HG03103 (cell line): Measurements from ENCODE around the gene CRACR2A.

ENCODE experiments used
- ATAC-seq: cut with Tn5 transposase; IDR thresholded peaks from one replicate; pipeline ENCODE4 v1.9.1; 2021; ENCODE audit warnings: low read depth; ENCODE audit not compliant: unreplicated experiment

CRACR2A gene, protein sequence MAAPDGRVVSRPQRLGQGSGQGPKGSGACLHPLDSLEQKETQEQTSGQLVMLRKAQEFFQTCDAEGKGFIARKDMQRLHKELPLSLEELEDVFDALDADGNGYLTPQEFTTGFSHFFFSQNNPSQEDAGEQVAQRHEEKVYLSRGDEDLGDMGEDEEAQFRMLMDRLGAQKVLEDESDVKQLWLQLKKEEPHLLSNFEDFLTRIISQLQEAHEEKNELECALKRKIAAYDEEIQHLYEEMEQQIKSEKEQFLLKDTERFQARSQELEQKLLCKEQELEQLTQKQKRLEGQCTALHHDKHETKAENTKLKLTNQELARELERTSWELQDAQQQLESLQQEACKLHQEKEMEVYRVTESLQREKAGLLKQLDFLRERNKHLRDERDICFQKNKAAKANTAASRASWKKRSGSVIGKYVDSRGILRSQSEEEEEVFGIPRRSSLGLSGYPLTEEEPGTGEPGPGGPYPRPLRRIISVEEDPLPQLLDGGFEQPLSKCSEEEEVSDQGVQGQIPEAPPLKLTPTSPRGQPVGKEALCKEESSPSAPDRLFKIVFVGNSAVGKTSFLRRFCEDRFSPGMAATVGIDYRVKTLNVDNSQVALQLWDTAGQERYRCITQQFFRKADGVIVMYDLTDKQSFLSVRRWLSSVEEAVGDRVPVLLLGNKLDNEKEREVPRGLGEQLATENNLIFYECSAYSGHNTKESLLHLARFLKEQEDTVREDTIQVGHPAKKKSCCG

DNA sequence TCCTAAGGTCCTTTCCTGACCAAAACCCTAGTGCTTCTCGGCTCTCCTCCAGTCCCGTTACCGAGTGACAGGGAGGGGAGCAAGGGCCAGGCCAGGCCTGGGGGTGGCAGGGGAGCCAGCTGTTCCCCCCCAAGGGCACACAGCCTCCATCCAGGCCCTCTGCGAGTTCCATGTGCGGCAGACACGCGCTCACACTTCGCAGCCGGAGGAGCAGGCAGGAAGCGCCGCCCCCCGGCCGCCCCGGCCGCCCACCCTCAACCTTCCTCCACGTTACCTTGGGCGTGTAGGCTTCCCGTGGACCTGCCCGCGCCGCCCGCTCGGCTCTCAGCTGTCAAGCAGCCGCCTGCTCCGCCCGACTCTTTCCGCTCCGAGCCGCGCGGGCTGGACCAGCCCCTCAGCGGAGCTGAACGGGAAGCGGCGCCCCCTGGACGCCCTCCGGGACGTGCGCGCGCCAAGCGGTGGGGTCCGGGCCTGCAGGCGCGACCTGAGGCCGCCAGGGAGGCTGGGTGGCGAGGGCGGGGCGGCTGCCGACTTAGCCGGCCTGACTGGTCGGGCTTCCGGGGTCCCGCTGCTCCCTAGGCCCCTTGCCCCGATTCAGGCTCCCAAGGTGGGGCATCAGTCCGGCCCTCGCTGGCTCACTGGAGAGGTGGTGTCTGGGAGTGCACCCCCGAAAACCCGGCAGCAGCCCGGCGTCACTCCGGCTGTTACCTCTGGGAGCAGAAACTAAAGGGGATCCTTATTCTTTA lies at the start of gene CRACR2A:
TSS of gene CRACR2A (minus strand) at position 369 of the 746 bp plus-strand sequence. CDS start 56,110 bp downstream, outside the sequence.
- ATAC-seq, result peak; percentile 78

- ATAC-seq, result no peak
Measured at GRCh38 chr12:3797531-3798048, 44.7 kb upstream of the CRACR2A start.

DNA sequence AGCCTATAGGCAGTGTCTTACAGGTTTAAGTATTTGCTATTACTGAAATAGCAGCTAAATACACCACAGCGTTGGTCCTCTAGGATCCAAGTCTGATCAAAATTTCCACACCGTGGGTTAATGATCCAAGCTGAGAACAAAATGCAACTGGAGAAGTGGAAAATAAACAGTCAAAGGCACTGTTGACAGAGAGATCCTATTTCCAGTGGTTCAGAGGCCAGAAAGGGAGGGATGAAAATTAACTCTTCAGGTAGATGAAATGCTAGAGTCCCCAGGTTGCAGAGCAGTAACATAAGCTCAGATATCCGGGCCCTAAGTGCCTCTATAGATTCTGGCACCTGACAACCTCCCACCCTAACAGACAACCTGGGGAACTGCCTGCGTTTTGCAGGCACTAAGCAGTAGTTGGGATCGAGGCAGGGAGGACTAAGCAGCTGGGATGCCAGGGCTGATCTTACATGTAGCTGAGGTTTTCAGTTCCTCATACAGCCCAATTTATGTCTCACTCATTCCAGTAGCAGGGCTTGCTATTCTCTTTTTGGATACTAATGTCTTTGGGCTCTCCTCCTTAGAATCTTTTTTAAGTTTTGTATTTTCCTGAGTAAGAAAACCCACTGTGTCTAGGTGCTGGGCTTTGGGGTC lies 42.7 kb upstream of the CRACR2A start:
- ATAC-seq, result no peak

DNA sequence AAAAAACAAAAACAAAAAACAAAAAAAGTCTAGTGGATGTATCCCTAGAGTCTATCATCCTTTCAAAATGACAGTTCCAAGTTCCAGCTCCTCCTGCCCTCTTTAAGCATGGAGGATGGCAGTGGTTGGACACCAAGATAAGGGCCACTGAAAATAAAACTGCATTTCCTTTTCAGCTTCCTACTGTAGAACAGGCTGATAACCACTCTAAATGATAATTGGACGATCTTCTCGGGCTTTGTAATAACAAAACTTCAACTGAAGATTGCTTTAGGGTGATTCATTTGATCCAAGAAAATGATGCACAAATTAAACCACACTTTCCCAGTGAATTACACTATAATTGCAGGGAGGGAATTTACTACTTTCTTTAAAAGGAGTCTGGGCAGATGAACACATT lies 42.2 kb upstream of the CRACR2A start:
- ATAC-seq, result no peak

DNA sequence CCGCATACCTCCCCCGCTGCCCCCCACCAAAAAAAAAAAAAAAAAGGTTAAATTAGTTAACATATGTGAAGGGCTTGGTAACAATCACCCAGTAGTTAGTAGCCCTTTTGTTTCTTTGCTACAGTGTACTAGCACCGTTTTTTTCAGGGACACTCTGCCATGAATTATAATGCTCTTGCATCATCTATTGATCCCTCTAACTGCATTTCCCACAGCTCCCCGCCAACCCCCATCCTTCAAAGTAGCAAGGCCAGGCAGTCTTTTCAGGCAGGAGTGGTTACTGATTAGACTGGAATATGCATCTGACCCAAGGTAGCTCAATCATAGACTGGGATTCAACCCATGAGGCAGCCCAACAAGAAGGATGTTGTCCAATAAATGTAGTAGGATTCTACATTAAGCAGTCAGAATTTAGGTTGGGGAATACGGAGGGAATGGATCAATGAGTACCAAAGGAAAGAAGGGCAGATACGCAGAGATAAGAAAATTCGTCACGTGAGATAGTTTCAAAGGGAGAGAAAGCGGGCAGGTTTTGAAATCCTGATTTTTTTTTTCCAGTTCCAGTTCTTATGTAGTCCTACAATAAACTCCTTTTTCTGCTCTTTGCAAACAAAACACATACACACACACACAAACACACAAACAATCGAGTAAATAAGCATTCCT lies 39.8 kb upstream of the CRACR2A start:
- no peak for ATAC-seq

GRCh38 chr12:3791256-3791874 lies 38.5 kb upstream of the CRACR2A start:
- ATAC-seq, result no peak

DNA sequence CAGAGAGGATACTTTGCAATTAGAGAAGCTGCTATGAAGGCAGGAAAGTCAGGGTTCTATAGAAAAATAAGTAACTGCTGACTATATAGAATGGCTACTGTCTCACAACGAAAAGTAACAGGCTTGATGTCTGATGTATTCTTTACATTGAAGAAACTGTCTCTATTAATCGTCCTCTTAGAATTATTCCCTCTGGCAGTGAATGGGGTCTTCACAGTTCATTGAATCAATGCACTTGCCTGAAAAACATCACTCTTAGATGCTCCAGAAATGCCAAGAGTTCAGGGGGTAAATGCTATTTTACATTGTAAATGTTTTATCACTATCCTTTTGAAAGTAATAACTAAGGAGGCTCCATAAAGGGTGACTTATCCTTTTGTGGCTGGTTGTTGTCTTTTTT lies 37.7 kb upstream of the CRACR2A start:
- no peak for ATAC-seq

DNA sequence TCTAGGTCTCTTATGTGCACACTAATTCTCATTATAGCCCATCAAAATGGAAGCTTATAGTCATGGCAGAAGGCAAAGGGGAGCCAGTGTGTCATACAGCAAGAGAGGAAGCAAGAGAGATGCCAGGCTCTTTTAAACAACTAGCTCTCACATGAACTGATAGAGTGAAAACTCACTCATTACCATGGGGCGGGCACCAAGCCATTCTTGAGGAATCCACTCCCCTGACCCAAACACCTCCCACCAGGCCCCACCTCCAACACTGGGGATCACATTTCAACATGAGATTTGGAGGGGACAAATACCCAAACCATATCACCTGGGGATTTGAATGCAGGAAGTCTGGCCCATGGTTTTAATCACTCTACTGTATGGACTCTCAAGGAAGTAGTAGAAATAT lies 36.9 kb upstream of the CRACR2A start:
- no peak for ATAC-seq

- no peak for ATAC-seq
Measured at GRCh38 chr12:3777206-3777809, 24.4 kb upstream of the CRACR2A start.

- ATAC-seq, result no peak
Measured at GRCh38 chr12:3775385-3776035, 22.6 kb upstream of the CRACR2A start.

DNA sequence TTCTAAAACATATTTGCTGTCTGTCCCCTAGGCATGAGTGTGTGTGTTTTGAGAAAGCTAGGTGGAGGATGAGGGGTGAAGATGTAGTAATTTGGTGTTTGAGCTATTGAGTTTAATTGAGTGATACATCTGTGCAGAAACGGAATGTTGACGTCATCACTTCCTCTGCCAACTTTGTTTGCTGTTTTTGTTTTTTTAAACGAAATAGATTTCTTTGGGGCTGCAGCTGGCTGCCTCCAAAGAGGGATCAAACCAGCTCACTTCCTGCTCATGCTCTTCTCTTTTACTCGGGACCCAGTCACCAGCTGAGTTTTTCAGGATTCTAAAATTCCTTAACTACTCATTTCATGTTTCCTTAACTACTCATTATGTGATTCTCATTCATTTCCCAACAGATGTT lies 19.5 kb upstream of the CRACR2A start:
- ATAC-seq, result no peak

- ATAC-seq, result no peak
Measured at GRCh38 chr12:3771853-3772252, 18.9 kb upstream of the CRACR2A start.

DNA sequence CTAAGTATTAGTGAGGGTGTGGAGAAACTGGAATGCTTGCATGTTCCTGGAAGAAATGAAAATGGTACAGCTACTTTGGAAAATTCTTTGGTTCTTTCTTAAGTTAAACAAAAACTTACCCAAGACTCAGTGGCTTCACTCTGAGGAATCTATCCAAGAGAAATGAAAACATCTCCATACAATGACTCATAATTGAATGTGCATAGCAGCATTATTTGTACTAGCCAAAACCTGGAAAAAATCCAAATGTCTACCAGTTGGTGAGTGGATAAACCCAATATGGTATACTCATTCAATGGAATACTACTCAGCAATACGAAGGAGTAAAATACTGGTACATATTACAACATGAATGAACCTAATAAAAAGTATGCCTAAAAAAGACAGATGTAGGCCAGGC lies 18.0 kb upstream of the CRACR2A start:
- ATAC-seq, result no peak

- ATAC-seq, result no peak
Measured at GRCh38 chr12:3768911-3769447, 16.1 kb upstream of the CRACR2A start.

- no peak for ATAC-seq
Measured at GRCh38 chr12:3761116-3761735, 8.3 kb upstream of the CRACR2A start.

GRCh38 chr12:3759878-3760277 lies 7.0 kb upstream of the CRACR2A start:
- ATAC-seq, result no peak

DNA sequence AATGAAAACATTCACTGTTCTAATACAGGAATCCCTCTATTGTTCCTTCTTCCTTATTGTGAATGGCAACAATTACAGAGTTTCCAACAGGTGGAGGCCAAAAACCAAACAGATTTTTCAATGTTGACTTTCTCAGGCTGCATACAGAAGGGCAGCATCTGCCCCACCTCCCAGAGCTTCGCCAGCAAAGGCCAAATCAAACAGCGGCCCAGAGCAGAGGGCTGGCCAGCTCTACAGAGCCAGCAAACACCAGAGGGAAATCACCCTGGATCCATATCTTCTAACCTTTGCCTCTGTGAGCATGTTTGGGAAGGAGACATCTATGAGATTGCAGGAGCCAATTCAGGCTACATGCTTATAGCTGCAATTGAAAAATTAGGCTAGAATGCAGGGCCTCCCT lies 4.4 kb upstream of the CRACR2A start:
- no peak for ATAC-seq

DNA sequence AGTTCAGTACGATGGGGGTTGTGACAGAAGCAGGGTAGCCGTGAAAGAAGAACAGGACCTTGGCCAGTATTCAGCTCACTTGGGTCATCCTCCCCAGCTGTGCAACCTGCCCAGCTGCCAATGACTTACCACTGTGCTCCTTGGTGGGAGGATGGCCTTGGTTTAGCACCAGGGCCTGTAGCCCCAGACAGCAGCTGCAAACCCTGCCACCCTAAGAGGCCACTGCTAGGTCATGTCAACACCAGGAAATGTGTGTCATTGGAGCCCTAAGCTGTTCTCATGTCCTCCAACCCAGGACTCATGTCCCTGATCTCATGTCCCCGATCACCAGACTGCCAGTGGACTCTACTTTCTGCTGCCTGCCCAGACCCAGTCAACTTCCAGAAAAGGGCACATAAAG lies 3.0 kb upstream of the CRACR2A start:
- no peak for ATAC-seq
